SK-N-MC (cell line): Measurements from ENCODE around the gene GPX3.

Experiments used
- EZH2 ChIP-seq: fragments of 200-600 bp; sonication (generic); IDR thresholded peaks from one replicate; pipeline ENCODE4 v1.6.1; 2017; ENCODE audit warnings: antibody characterized with exemption
- FOXP2 ChIP-seq: optimal IDR thresholded peaks from 2 replicates; pipeline ENCODE3; 2011; ENCODE audit warnings: mild to moderate bottlenecking, moderate library complexity; ENCODE audit not compliant: insufficient read depth; ENCODE audit errors: extremely low read length, control extremely low read depth
- POLR2AphosphoS5 ChIP-seq: IDR thresholded peaks from 2 replicates; pipeline ENCODE4 v1.6.1; 2012; ENCODE audit warnings: mild to moderate bottlenecking, low read depth, low read length, borderline replicate concordance

- no peak for TF ChIP-seq EZH2
- no peak for TF ChIP-seq POLR2AphosphoS5
- no peak for TF ChIP-seq FOXP2
Observed at GRCh38 chr5:151020304-151021110, at the start of gene GPX3.
